OCI-LY1 (cell line): ENCODE measurements around the gene PPP2R2B.

ENCODE experiments used
- H2AFZ ChIP-seq: fragments of 200-600 bp; sonication (generic), shearing (Covaris generic); 2 replicates; pipeline ENCODE4 v1.6.0; 2014; ENCODE audit warnings: antibody characterized with exemption, mild to moderate bottlenecking, low read length
- H3F3A ChIP-seq: fragments of 200-600 bp; sonication (generic), shearing (Covaris generic); 2 replicates; pipeline ENCODE4 v1.6.0; 2014; ENCODE audit warnings: mild to moderate bottlenecking, antibody characterized with exemption, low read length, moderate library complexity; ENCODE audit not compliant: insufficient read depth
- H3K27ac ChIP-seq: fragments of 200-600 bp; sonication (generic); 2 replicates; pipeline ENCODE4 v1.5.1; 2014; ENCODE audit warnings: low read length, mixed run types, mild to moderate bottlenecking, low read depth; ENCODE audit not compliant: poor library complexity, severe bottlenecking
- H3K27me3 ChIP-seq: fragments of 200-600 bp; sonication (generic); 2 replicates; pipeline ENCODE4 v1.6.0; 2014; ENCODE audit warnings: antibody characterized with exemption, mild to moderate bottlenecking, low read length, moderate library complexity; ENCODE audit not compliant: insufficient read depth
- H3K36me3 ChIP-seq: fragments of 200-600 bp; sonication (generic); 2 replicates; pipeline ENCODE4 v1.6.1; 2014; ENCODE audit warnings: mild to moderate bottlenecking, antibody characterized with exemption, low read length, moderate library complexity, mixed read lengths; ENCODE audit not compliant: insufficient read depth
- H3K4me1 ChIP-seq: fragments of 200-600 bp; sonication (generic); 2 replicates; pipeline ENCODE4 v1.5.1; 2014; ENCODE audit warnings: mild to moderate bottlenecking, low read length, moderate library complexity; ENCODE audit not compliant: insufficient read depth, severe bottlenecking
- H3K4me2 ChIP-seq: fragments of 200-600 bp; sonication (generic), shearing (Covaris generic); 2 replicates; pipeline ENCODE4 v1.6.1; 2014; ENCODE audit warnings: low read length
- H3K4me3 ChIP-seq: fragments of 200-600 bp; sonication (generic); 2 replicates; pipeline ENCODE4 v1.5.1; 2014; ENCODE audit warnings: low read length, low read depth, mild to moderate bottlenecking, mixed read lengths; ENCODE audit not compliant: poor library complexity, severe bottlenecking
- H3K79me2 ChIP-seq: fragments of 200-600 bp; shearing (Covaris generic); 2 replicates; pipeline ENCODE4 v1.6.1; 2016; ENCODE audit warnings: mixed run types, low read length, mixed read lengths; ENCODE audit not compliant: insufficient read depth
- H3K9ac ChIP-seq: fragments of 200-600 bp; sonication (generic), shearing (Covaris generic); 2 replicates; pipeline ENCODE4 v1.6.1; 2014; ENCODE audit warnings: mild to moderate bottlenecking, low read length, mixed read lengths
- H3K9me2 ChIP-seq: fragments of 200-600 bp; sonication (generic), shearing (Covaris generic); 2 replicates; pipeline ENCODE4 v1.6.1; 2014; ENCODE audit warnings: low read depth, mild to moderate bottlenecking, low read length, mixed read lengths
- H3K9me3 ChIP-seq: fragments of 200-600 bp; shearing (Covaris generic); 2 replicates; pipeline ENCODE4 v1.6.1; 2014; ENCODE audit warnings: low read length, mixed read lengths
- H4K20me1 ChIP-seq: fragments of 200-600 bp; sonication (generic), shearing (Covaris generic); 2 replicates; pipeline ENCODE4 v1.6.0; 2016; ENCODE audit warnings: mild to moderate bottlenecking, low read length; ENCODE audit not compliant: insufficient read depth
- EZH2 ChIP-seq: fragments of 200-600 bp; sonication (generic), shearing (Covaris generic); IDR thresholded peaks from 2 replicates; pipeline ENCODE4 v1.8.0; 2017; ENCODE audit warnings: borderline replicate concordance, mixed run types, mild to moderate bottlenecking, antibody characterized with exemption, low read length, moderate library complexity, mixed read lengths
- TF ChIP-seq, protein P1 (sequence below): fragments of 200-600 bp; sonication (generic), shearing (Covaris generic); IDR thresholded peaks from 2 replicates; pipeline ENCODE4 v1.5.1; 2017; ENCODE audit warnings: mild to moderate bottlenecking, antibody characterized with exemption, low read length, moderate library complexity, mixed read lengths

PPP2R2B gene

DNA sequence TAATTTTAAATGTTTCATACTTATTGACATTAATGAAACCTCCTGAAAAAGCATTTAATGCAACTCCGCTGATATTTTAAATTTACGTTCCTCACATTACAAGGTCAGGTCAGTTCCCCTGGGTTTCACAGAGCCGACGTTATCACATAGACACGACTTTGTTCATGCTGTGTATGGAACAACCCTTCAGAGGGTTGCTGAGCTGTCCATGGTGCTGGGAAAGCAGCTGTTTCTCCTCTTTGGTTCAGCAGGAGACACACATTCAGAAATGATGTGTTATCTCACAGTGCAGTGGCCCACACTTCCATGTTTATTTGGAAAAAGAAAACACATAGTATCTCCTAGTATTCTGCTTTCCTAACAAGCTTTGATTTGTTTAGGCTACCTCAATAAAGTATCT is 53.5 kb downstream of the PPP2R2B start:
- Histone ChIP-seq H3F3A (no peaks in the 10 kb centered on the region), H3K4me3 (no peak overlapping the region), H3K9me2 (no peaks in the 10 kb centered on the region), H3K9ac (no peak overlapping the region), H3K79me2 (no peaks in the 10 kb centered on the region), H3K9me3 (no peaks in the 10 kb centered on the region), H2AFZ (no peak overlapping the region), H4K20me1 (no peaks in the 10 kb centered on the region), H3K27ac (no peak overlapping the region), H3K36me3 (no peaks in the 10 kb centered on the region), H3K4me1 (no peaks in the 10 kb centered on the region), H3K27me3 (no peaks in the 10 kb centered on the region), H3K4me2 (no peak overlapping the region)
- no peak for TF ChIP-seq EZH2
- TF ChIP-seq, protein P1, sequence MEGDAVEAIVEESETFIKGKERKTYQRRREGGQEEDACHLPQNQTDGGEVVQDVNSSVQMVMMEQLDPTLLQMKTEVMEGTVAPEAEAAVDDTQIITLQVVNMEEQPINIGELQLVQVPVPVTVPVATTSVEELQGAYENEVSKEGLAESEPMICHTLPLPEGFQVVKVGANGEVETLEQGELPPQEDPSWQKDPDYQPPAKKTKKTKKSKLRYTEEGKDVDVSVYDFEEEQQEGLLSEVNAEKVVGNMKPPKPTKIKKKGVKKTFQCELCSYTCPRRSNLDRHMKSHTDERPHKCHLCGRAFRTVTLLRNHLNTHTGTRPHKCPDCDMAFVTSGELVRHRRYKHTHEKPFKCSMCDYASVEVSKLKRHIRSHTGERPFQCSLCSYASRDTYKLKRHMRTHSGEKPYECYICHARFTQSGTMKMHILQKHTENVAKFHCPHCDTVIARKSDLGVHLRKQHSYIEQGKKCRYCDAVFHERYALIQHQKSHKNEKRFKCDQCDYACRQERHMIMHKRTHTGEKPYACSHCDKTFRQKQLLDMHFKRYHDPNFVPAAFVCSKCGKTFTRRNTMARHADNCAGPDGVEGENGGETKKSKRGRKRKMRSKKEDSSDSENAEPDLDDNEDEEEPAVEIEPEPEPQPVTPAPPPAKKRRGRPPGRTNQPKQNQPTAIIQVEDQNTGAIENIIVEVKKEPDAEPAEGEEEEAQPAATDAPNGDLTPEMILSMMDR = no peak

DNA sequence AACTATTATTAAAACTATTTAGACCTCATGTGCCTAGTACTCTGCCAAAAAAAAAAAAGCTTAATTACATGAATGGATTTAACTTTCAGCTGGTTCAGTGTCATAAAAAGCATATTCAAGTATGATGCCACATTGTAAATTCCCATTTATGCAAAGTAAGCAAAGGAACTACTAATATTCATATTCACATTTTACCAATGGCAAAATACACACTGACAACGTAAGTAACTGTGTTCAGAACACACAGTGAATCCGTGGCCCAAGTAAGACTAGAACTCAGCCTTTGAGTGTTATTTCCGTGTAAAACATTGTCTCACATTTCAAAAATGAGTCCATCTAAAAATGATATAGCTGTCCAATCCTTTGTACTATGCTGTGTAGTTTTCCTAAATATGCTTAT is 56.8 kb downstream of the PPP2R2B start:
- Histone ChIP-seq H2AFZ (no peak overlapping the region), H3K79me2 (no peaks in the 10 kb centered on the region), H3K4me3 (no peak overlapping the region), H3K9me3 (no peaks in the 10 kb centered on the region), H3K27me3 (no peaks in the 10 kb centered on the region), H3K27ac (no peak overlapping the region), H3K36me3 (no peaks in the 10 kb centered on the region), H3K4me2 (no peak overlapping the region), H3K4me1 (no peaks in the 10 kb centered on the region), H3K9ac (no peak overlapping the region), H3F3A (no peaks in the 10 kb centered on the region), H4K20me1 (no peaks in the 10 kb centered on the region), H3K9me2 (no peaks in the 10 kb centered on the region)
- no peak for TF ChIP-seq EZH2
- TF ChIP-seq, protein P1 = no peak

DNA sequence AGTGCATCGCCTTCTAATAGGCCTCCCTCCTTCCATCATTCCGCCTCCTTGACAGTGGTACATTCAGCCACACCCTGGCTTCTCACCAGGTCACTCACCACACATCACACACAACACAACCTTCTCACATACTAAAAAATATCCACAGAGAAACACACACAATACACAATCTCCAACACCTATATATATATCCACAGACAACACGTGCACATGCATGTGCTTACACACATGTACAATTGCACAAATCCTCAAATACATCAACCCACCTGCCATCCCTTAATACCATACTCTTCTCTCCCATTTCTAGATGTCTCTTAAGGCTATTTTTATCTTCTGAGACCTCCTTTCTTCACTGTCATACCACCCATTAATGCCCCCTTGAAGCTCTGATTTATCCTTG is 57.6 kb downstream of the PPP2R2B start:
- H3F3A ChIP-seq = no peaks in the 10 kb centered on the region
- H3K4me2 ChIP-seq = no peak overlapping the region
- TF ChIP-seq EZH2 = no peak
- TF ChIP-seq, protein P1 = no peak
- no peaks in the 10 kb centered on the region for H3K4me1 ChIP-seq
- no peaks in the 10 kb centered on the region for H3K27me3 ChIP-seq
- no peak overlapping the region for H3K4me3 ChIP-seq
- no peaks in the 10 kb centered on the region for H3K79me2 ChIP-seq
- no peaks in the 10 kb centered on the region for H3K36me3 ChIP-seq
- H4K20me1 ChIP-seq = no peaks in the 10 kb centered on the region
- no peak overlapping the region for H3K9ac ChIP-seq
- no peaks in the 10 kb centered on the region for H3K9me3 ChIP-seq
- H3K27ac ChIP-seq = no peak overlapping the region
- H3K9me2 ChIP-seq = no peaks in the 10 kb centered on the region
- no peak overlapping the region for H2AFZ ChIP-seq
